IPS DF 4.7 (cell line): ENCODE results near the gene CARD10.

Experiments
- DNase-seq: peaks from one replicate; pipeline ENCODE4 v3.0.0-alpha.2; 2013; ENCODE audit warnings: low spot score; ENCODE audit errors: extremely low read depth

CARD10 gene, protein sequence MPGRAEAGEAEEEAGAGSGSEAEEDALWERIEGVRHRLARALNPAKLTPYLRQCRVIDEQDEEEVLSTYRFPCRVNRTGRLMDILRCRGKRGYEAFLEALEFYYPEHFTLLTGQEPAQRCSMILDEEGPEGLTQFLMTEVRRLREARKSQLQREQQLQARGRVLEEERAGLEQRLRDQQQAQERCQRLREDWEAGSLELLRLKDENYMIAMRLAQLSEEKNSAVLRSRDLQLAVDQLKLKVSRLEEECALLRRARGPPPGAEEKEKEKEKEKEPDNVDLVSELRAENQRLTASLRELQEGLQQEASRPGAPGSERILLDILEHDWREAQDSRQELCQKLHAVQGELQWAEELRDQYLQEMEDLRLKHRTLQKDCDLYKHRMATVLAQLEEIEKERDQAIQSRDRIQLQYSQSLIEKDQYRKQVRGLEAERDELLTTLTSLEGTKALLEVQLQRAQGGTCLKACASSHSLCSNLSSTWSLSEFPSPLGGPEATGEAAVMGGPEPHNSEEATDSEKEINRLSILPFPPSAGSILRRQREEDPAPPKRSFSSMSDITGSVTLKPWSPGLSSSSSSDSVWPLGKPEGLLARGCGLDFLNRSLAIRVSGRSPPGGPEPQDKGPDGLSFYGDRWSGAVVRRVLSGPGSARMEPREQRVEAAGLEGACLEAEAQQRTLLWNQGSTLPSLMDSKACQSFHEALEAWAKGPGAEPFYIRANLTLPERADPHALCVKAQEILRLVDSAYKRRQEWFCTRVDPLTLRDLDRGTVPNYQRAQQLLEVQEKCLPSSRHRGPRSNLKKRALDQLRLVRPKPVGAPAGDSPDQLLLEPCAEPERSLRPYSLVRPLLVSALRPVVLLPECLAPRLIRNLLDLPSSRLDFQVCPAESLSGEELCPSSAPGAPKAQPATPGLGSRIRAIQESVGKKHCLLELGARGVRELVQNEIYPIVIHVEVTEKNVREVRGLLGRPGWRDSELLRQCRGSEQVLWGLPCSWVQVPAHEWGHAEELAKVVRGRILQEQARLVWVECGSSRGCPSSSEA

DNA sequence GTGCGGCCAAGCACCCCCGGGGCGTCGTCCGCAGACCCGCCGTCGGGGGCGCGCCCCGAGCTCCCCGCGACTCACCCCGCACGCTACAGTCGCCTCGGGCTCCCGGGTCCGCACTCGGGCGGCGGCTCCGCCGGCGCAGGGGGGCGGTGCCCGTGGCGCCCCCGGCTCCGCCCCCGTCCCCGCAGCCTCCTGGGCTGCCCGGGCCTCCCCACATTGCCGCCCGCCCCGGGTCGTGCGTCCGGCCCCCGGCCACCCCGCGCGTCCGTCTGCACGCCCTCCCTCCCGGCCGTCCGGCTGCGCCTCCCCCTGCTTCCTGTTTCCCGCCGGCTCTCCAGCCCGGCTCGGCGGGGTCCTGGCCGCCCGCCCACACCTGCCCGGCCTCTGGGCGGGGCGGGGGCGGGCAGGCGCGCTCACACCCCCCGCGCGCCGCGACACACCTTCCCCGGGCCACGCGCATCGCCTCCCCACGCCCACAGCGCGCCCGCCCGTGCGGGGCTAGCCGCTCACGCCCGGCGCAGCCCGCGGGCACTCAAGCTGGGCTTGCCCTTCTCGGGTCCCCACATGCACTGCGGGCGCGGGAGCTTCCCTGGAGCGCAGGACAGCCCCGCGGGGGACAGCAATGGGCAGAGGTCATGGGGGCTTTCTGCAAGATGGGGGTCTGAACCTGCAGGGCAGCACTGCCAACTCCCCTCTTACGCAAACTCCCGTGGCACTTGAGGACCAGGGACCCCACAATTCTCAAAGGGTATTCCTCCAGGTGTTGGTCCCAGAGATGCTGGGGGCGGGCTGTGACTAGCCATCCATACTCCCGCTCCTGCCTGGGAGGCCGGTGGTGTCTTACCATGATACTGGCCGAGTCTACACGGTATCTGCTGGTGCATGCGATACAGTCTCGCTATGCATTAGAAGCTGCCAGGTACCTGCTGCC, at the start of gene CARD10:
Gene CARD10 (minus strand): TSS at position 148 of the 928 bp plus-strand sequence. CDS start 215 bp downstream, outside the sequence.
- no peak for DNase-seq

DNA sequence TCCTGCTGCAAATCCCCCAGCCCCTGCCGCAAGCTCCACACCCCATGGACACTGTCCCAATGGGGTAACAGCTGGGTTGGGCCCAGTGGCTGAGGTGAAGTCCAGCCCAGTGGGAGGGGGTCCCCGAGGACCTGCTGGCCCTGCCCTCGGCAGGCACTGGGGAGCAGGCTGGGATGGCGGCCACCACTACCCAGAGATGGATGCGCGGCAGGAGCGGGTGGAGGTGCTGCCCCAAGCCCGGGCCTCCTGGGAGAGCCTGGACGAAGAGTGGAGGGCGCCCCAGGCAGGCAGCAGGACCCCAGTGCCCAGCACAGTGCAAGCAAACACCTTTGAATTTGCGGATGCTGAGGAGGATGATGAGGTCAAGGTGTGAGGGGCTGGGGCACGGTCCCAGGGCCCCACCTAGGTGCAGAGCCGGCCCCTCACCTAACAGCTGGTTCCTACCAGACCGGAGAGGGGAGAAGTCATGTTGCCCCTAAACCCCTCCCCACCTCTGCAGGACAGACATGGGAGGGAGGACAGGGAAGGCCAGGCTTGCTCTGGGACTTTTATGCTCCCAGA, 49.3 kb upstream of the CARD10 start:
- no peak for DNase-seq

DNA sequence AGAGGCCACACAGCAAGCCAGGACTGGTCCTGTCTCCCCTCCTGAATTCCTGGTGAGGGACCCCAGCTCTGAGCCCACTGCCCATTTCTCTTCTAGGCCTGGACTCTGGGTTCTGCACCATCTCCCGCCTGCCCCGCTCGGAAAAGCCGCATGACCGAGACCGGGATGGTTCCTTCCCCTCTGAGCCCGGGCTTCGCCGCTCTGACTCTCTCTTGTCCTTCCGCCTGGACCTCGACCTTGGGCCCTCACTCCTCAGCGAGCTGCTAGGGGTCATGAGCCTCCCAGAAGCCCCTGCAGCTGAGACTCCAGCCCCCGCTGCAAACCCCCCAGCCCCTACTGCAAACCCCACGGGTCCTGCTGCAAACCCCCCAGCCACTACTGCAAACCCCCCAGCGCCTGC, 48.8 kb upstream of the CARD10 start:
- no peak for DNase-seq

DNA sequence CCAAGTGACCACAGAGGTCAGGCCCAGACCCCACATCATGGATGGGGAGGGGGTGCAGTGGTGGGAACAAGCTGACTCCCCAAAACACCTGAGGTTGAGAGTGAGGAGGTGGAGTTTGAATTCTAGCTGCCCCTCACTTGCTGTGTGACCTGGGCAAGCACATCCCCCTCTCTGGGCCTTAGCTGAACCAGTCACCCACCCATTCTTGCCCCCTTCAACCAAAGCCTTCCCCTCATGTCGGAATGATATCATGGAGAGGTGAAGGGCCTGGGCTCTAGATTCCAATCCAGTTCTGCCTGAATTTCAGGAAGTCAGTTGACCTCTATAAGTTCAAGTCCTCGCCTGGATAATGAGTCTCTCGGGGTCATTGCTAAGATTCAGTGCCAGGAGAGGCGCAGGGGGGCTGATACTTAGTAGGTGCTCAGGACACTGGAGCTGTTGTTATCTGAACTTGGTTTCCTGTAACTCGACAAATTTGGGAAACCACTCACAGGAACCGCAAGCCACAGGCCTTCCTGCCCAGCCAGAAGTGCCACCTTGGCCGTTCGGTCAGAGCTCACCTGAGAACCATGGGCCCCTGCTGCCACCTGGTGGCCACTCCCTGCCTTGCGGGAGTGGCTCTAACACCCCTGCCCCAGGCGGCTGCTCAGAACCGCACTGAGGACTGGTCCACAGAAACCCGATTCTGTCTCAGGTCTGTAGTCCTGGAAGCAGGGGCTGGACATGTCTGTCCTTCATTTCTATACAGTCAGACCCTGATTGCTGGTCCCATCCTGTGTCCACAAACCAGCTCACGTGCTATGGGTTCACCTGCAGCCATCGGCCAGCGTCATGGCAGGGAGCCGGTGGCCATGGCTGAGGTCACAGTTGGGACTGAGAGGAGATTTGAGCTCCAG, 47.9 kb upstream of the CARD10 start:
- DNase-seq, result no peak

DNA sequence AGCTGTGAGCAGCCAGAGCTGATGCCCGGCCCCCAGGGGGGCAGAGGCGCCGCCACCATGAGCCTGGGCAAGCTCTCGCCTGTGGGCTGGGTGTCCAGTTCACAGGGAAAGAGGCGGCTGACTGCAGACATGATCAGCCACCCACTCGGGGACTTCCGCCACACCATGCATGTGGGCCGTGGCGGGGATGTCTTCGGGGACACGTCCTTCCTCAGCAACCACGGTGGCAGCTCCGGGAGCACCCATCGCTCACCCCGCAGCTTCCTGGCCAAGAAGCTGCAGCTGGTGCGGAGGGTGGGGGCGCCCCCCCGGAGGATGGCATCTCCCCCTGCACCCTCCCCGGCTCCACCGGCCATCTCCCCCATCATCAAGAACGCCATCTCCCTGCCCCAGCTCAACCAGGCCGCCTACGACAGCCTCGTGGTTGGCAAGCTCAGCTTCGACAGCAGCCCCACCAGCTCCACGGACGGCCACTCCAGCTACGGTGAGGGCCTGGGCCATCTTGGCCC, 47.2 kb upstream of the CARD10 start:
- DNase-seq, result no peak

DNA sequence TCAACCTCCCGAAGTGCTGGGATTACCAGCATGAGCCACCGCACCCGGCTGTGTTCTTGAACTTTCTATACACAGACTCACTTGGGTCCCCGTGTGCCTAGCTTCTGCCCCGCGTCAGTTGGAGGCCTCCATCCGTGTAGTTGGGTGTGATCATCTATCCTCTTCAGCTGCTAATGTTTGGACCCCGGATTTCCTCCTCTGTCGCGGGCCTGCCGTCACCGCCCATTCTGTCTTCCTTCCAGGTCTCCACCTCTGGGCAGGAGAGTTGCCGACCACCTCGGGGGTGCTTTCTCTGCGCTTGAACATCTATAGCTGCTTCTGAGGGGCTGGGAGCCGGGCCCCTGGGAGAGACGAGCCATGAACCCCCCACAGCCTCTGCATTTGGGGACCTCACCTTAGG, 46.6 kb upstream of the CARD10 start:
- no peak for DNase-seq

DNA sequence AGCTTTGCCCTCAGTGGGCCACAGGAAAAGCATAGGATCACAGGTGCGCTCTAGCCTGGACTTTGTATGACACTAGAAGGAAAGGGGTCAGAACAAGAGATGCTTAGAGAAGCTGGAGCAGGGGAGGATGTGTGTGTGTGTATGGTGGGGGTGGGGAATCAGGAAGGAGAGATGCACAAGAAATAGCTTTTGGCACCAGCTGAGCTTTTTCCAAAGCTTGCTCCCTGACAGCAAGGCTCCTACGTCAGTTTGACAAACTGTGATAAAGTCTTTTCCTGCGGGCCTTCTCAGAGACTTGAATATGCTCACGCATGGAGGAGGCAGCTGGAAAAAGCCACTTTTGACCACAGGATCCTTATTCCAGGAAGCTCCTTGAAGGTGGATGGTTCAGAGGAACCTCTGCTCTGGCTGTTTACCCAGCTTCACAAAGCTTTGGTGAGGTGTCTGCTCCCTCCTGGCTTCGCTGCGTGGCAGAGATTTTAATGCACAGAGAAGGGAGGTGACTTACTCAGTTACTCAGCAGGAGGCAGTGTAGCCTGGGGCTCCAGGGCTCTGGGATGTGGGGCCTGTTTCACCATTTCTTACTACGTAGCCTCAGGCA, 45.0 kb upstream of the CARD10 start:
- no peak for DNase-seq

DNA sequence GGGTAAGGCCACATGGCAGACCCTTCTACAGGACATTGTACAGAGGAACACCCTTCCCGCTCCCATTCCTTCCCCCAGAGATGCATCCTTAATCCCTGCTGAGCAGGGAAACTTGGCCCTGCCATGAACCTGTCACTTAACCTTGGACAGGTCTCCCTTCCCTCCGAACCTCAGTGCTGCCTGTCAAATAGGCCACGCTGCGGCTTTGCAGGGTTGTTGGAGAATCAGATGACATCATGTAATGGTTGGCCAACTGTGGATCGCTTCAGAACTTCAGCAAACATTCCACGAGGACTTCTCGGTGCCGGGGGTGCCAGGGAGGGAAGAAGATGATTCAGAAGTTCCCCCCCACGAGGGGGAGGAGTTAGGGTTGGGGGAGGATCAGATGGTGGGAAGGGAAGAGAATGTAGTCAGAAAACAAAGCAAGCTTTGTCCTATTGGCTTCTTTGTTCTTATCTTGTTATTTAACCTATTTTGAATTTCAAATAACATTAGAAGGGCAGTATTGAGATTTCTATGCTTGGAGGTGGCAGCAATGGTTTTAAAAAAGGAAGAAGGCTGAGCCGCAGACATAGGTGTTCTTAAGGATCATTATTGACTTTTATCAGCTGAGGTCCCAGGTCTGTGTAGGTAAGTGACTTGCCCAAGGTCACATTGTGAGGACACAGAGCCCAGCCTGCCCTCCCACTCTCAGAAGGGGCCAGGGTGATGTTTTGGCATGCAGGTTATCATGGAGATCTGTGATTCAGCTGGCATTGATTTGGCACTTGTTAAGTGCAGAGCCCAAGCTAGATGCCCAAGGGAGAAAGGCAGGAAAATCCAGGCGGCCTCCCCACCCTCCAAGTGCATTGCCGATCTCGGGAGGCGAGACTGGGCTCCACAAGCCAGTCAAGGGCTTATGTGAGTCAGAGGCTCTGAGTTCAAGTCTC, 44.2 kb upstream of the CARD10 start:
- DNase-seq, result no peak

DNA sequence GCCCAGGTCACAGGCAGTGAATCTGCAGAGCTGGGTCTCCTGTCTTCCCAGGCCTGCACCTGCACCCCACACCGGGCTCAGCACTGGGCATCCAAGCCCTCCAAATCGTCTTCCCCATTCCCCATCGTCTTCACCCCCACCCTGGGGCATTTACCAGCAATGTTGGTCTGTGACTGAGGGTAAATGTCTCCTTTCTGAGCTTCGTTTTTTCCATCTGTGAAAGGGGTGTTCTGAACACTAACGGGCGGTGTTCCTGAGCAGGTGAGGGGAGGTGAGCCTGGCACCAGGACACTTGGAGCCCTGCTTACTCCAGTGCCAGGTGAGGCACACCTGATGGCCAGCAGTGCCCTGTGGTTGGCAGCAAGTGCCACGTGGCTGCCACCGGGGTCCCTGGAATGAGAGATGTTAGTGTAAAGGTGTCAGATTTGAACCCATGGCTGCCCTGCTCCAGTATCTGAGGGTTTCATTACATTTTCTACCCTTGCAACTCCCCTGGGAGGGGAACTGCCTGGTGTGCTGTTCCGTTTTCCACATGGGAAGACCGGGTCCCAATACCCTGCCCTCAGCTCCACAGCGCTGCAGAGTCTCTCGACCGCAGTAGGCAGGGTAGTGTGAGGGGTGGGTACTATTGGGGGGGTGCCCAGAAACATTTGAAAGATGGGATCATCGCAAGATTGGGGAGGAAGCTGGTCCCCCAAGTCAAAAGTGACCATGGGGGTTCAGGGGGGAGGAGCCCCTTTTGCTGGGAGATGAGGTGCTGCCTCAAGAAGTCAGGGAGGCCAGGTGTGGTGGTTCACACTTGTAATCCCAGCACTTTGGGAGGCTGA, 43.0 kb upstream of the CARD10 start:
- DNase-seq, result no peak

DNA sequence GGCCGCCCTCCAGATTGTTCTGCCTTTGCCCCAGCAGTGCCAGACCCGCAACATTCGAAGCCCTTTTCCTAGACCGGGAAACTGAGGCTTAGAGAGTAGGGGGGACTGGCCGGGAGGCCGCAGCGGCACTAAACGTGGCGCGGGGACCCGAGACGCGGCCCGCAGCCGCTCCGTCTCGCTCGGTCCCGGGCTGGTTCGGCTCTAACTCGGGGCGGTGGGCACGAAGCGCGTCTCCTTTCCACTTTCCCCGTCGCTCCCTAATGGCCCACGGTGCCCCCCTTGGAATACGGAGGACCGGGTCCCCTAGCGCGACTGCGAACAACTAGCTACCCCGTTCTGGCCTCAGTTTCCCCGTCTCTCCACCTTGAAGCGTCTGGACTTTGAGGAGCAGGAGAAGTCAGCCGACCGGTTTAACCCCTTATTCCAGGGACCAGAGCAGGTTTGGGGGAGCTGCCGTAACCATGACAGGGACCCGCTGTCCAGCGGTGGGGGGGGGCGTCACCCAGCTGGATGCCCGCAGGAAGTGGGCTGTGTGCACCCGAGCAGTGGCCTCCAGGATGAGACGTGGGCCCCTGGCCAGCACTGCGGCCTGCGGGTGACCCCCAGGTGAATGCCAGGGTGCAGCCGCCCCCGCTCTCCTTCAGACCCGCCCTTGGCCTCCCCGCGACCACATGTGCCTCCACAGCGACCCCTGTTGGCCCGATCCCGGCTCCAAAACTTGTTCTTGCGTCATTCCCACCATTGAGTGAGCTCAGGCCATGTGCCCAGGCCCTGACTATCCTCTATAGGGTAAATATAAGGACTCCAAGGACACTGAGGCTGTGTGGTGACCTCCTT, 42.2 kb upstream of the CARD10 start:
- no peak for DNase-seq

DNA sequence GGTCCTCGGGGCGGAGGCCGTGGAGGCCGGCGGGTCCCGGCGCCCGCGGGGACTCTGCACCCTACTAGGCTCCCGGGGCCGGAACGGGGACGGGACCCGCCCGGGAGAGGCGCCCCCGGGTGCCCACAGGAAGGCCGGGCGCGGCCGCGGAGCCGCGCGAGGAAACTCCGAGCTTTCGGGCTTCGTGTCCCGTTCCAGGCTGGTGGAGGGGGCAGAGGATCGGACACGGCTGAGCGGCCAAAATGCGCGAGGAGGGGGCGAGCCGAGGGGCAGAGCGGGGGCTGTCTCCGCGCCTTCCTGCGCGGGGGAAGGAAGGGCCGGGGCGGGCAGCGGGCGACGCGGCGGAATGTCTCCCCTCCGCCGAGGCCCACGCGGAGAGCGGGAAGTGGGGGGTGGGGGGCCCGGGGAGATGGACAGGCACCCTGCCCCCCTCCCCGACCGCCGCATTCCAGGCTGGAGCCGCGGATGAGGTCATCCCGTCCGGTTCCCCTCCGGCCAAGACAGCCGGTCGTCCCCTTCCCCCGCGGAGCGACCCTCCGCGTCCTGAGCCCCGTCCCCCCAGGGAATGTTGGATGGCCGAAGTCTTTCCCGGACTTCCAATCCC, 41.5 kb upstream of the CARD10 start:
- no peak for DNase-seq

DNA sequence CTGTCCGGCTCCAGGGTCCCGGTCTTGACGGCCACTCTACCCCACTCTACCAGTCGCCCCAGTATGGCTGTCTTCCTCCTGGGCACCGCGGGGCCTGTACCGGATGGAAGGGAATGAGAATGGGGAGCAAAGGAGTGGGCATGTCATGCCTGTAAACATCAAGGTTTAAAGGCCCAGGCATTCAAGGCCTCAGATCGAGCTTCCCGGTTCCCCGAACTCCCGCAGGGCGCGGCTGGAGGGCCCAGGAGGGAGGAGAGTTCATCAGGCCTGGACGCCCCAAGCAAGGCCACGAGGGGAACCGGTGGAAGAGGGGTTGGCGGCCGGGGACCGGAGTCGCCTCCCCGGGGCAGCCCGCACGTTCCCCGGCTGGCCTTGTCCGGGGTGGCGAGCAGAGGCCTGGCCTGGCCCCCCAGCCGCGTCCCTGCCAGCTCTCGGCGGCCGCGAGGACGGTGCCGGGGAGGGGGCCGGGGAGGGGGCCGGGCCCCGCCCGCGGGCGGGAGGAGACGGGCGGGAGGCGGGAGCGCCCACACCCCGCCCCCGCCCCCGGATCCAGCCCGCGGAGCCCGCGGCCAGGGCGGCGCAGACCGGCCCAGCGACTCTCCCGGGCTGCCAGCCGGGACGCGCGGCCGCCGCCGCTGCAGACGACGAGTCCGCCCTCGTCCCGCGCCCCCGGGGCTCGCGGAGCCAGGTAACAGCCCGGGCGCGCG, 40.8 kb upstream of the CARD10 start, which contains the start of gene CDC42EP1:
Gene CDC42EP1 (plus strand): TSS at position 580 of the 707 bp plus-strand sequence. CDS start 5,870 bp downstream, outside the sequence.
- no peak for DNase-seq

DNA sequence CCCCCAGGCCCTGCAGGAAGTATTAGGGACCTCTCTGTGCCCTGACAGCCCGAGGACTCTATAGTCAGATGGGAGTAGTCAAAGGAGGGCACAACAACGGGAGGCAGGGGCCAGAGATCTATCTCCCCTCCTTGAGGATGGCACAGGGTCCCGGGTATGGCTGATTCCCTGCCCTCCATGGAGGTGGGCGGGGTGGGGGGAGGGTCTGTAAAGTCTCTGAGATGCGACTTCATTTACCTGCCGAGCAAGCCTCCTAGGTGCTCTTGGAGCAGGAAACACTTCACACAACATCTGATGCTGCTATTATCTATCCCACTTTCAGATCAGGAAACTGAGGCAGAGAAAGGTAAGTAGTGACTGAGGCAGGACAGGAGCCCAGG, 40.3 kb upstream of the CARD10 start:
- no peak for DNase-seq

DNA sequence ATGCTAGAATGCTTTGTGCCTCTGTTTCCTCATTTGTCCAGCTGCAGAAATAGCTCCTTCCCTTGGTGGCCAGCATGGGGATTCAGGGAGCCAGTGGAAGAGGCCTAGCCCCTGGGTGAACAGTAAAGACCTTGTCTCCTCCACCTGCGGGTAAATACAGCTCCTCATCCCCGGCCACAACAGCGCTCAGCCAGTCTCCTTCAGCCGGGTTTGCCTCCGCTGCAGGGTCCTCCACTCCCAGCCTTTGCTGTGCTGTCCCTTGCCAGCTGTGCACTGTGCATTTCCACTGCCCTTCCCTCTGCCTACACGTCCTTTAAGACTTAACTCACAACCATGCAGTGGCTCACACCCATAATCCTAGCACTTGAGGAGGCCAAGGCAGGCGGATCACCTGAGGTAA, 39.6 kb upstream of the CARD10 start:
- no peak for DNase-seq
